Hepatocyte (in vitro differentiated cells): ENCODE data around the gene ERGIC1. TPM values are rescaled to one million over a fixed set of nuclear protein-coding genes. Genes with fewer than 3 reads are reported as not detected.

Experiments used
- DNase-seq: peaks from one replicate; pipeline ENCODE4 v3.0.0-alpha.2; 2016; ENCODE audit warnings: low spot score
- H2AFZ ChIP-seq: fragments of 200-600 bp; sonication (generic); 2 replicates; pipeline ENCODE4 v1.6.0; 2016; ENCODE audit warnings: antibody characterized with exemption, mild to moderate bottlenecking
- H3K27ac ChIP-seq: fragments of 200-600 bp; sonication (generic); 2 replicates; pipeline ENCODE4 v1.5.1; 2016; ENCODE audit warnings: mild to moderate bottlenecking
- H3K27me3 ChIP-seq: fragments of 200-600 bp; sonication (generic); 2 replicates; pipeline ENCODE4 v1.6.1; 2016
- H3K36me3 ChIP-seq: fragments of 200-600 bp; sonication (generic); replicated peaks from 2 replicates; pipeline ENCODE4 v1.5.1; 2016; ENCODE audit warnings: low read depth; ENCODE audit not compliant: insufficient read depth
- H3K4me1 ChIP-seq: fragments of 200-600 bp; sonication (generic); 2 replicates; pipeline ENCODE4 v1.5.1; 2016; ENCODE audit warnings: mild to moderate bottlenecking, moderate library complexity; ENCODE audit not compliant: insufficient read depth
- H3K4me2 ChIP-seq: fragments of 200-600 bp; sonication (generic); 2 replicates; pipeline ENCODE4 v1.6.0; 2016
- H3K4me3 ChIP-seq: fragments of 200-600 bp; sonication (generic); 2 replicates; pipeline ENCODE4 v1.5.1; 2016; ENCODE audit warnings: mild to moderate bottlenecking
- H3K79me2 ChIP-seq: fragments of 200-600 bp; sonication (generic); 2 replicates; pipeline ENCODE4 v1.6.0; 2017; ENCODE audit warnings: mild to moderate bottlenecking
- H3K9me2 ChIP-seq: fragments of 200-600 bp; sonication (generic); replicated peaks from 2 replicates; pipeline ENCODE4 v1.6.0; 2017; ENCODE audit warnings: mild to moderate bottlenecking; ENCODE audit not compliant: insufficient read depth
- H3K9me3 ChIP-seq: fragments of 200-600 bp; sonication (generic); 2 replicates; pipeline ENCODE4 v1.5.1; 2016; ENCODE audit warnings: low read depth, mild to moderate bottlenecking
- H4K20me1 ChIP-seq: fragments of 200-600 bp; sonication (generic); 2 replicates; pipeline ENCODE4 v1.6.0; 2016; ENCODE audit warnings: mild to moderate bottlenecking; ENCODE audit not compliant: insufficient read depth, poor library complexity, severe bottlenecking
- CTCF ChIP-seq: fragments of 200-600 bp; sonication (generic); IDR thresholded peaks from 2 replicates; pipeline ENCODE4 v1.5.1; 2016; ENCODE audit warnings: antibody characterized with exemption, mild to moderate bottlenecking; ENCODE audit not compliant: poor library complexity
- EZH2 ChIP-seq: fragments of 200-600 bp; sonication (generic); IDR thresholded peaks from 2 replicates; pipeline ENCODE4 v1.6.1; 2016; ENCODE audit warnings: antibody characterized with exemption, mild to moderate bottlenecking, borderline replicate concordance
- EZH2phosphoT487 ChIP-seq: fragments of 200-600 bp; sonication (generic); IDR thresholded peaks from one replicate; pipeline ENCODE4 v1.6.1; 2018; ENCODE audit warnings: antibody characterized with exemption, mild to moderate bottlenecking, low read depth, moderate library complexity; ENCODE audit not compliant: unreplicated experiment, severe bottlenecking
- WGBS: methylation state at CpG from one replicate; pipeline ENCODE4 v1.1.6; 2016; ENCODE audit warnings: low lambda C conversion rate; ENCODE audit errors: missing lambda C conversion rate; 5-methylcytosine and 5-hydroxymethylcytosine counted together
- polyA plus RNA-seq: library from polyadenylated mRNA; unstranded; fragments of >200 nt; fragmentation: Nextera tagmentation; extraction: Ambion mirVana; gene quantifications from 2 replicates; pipeline ENCODE4 v1.2.1, GENCODE V29; 2016
- total RNA-seq: library from RNA; depleted of rRNA; stranded (reverse); fragments of >200 nt; gene quantifications from 2 replicates; pipeline ENCODE4 v1.2.3, GENCODE V29; 2014

ERGIC1 gene
- total and polyA plus RNA-seq, 2 experiments from 2014 or later: 39.1 to 107 TPM

- no peak overlapping the region for H3K4me3 ChIP-seq
- H4K20me1 ChIP-seq: no peaks in the 10 kb centered on the region
- H3K36me3 ChIP-seq: no peaks in the 10 kb centered on the region
- no peak overlapping the region for H2AFZ ChIP-seq
- H3K27ac ChIP-seq: peak overlapping the region; percentile 27
- no peak for DNase-seq
- H3K79me2 ChIP-seq: no peaks in the 10 kb centered on the region
- no peaks in the 10 kb centered on the region for H3K9me3 ChIP-seq
- H3K4me1 ChIP-seq: no peaks in the 10 kb centered on the region
- H3K27me3 ChIP-seq: no peaks in the 10 kb centered on the region
- no peak for TF ChIP-seq EZH2phosphoT487
- no peak overlapping the region for H3K4me2 ChIP-seq
- WGBS: 89% methylated on average over 16 of the region's 16 CpGs
- no peaks in the 10 kb centered on the region for H3K9me2 ChIP-seq
Observed at GRCh38 chr5:172919525-172920446, 85.7 kb downstream of the ERGIC1 start.

GRCh38 chr5:172920447-172920849 is 86.4 kb downstream of the ERGIC1 start:
- DNase-seq: peak; percentile 57
- H3K79me2 ChIP-seq: no peaks in the 10 kb centered on the region
- H3K27ac ChIP-seq: peak overlapping the region; percentile 27
- no peak overlapping the region for H3K4me3 ChIP-seq
- 70% methylated on average over 13 of the region's 13 CpGs for WGBS
- H4K20me1 ChIP-seq: no peaks in the 10 kb centered on the region
- no peaks in the 10 kb centered on the region for H3K9me3 ChIP-seq
- no peak for TF ChIP-seq EZH2
- TF ChIP-seq EZH2phosphoT487: no peak
- TF ChIP-seq CTCF: no peak
- no peaks in the 10 kb centered on the region for H3K4me1 ChIP-seq
- H3K4me2 ChIP-seq: no peak overlapping the region
- H3K9me2 ChIP-seq: no peaks in the 10 kb centered on the region
- no peaks in the 10 kb centered on the region for H3K27me3 ChIP-seq
- H2AFZ ChIP-seq: no peak overlapping the region
- no peaks in the 10 kb centered on the region for H3K36me3 ChIP-seq

- no peak overlapping the region for H3K4me3 ChIP-seq
- H3K9me3 ChIP-seq: no peaks in the 10 kb centered on the region
- no peaks in the 10 kb centered on the region for H3K27me3 ChIP-seq
- DNase-seq: no peak
- 96% methylated on average over 12 of the region's 12 CpGs for WGBS
- no peaks in the 10 kb centered on the region for H3K36me3 ChIP-seq
- no peaks in the 10 kb centered on the region for H3K79me2 ChIP-seq
- no peaks in the 10 kb centered on the region for H3K9me2 ChIP-seq
- no peak overlapping the region for H2AFZ ChIP-seq
- TF ChIP-seq CTCF (no peak), EZH2 (no peak), EZH2phosphoT487 (no peak)
- H3K27ac ChIP-seq: no peak overlapping the region
- H4K20me1 ChIP-seq: no peaks in the 10 kb centered on the region
- no peak overlapping the region for H3K4me2 ChIP-seq
- no peaks in the 10 kb centered on the region for H3K4me1 ChIP-seq
Observed at GRCh38 chr5:172920995-172921394, 86.9 kb downstream of the ERGIC1 start.

- Histone ChIP-seq H3K4me1 (no peaks in the 10 kb centered on the region), H3K27ac (no peak overlapping the region)
- no peak for DNase-seq
Observed at GRCh38 chr5:172921906-172922305, 87.9 kb downstream of the ERGIC1 start.

More at GRCh38 chr5:172921906-172922305, 87.9 kb downstream of the ERGIC1 start:
- Histone ChIP-seq H2AFZ (no peak overlapping the region), H3K27me3 (no peaks in the 10 kb centered on the region), H3K36me3 (no peaks in the 10 kb centered on the region), H3K4me3 (no peak overlapping the region), H3K9me3 (no peaks in the 10 kb centered on the region), H3K79me2 (no peaks in the 10 kb centered on the region), H3K4me2 (no peak overlapping the region), H4K20me1 (no peaks in the 10 kb centered on the region), H3K9me2 (no peaks in the 10 kb centered on the region)
- 98% methylated on average over 7 of the region's 7 CpGs for WGBS
- no peak for TF ChIP-seq EZH2
- no peak for TF ChIP-seq EZH2phosphoT487
- no peak for TF ChIP-seq CTCF
